IPS-18a (cell line): ENCODE results near the gene FRMPD4.
"Not testable (repeated sequence)": the region's sequence is repeated elsewhere in the genome, so short reads cannot be mapped to it uniquely, and the experiment has no call there.

Experiments used
- H3K27ac ChIP-seq: one replicate; pipeline ENCODE4 v1.5.1; 2013; ENCODE audit warnings: low read length
- H3K27me3 ChIP-seq: one replicate; pipeline ENCODE4 v1.6.1; 2013; ENCODE audit warnings: mild to moderate bottlenecking, low read length; ENCODE audit not compliant: control insufficient read depth, insufficient read depth
- H3K36me3 ChIP-seq: one replicate; pipeline ENCODE4 v1.6.1; 2013; ENCODE audit warnings: low read depth, low read length; ENCODE audit not compliant: control insufficient read depth
- H3K4me1 ChIP-seq: one replicate; pipeline ENCODE4 v1.6.1; 2013; ENCODE audit warnings: low read depth, low read length; ENCODE audit not compliant: control insufficient read depth
- H3K4me3 ChIP-seq: one replicate; pipeline ENCODE4 v1.5.1; 2013; ENCODE audit warnings: low read length
- H3K9ac ChIP-seq: one replicate; pipeline ENCODE4 v1.6.1; 2013; ENCODE audit warnings: mild to moderate bottlenecking, low read length, moderate library complexity
- H3K9me3 ChIP-seq: one replicate; pipeline ENCODE4 v1.6.1; 2013; ENCODE audit warnings: low read depth, low read length; ENCODE audit not compliant: control insufficient read depth

FRMPD4 gene

DNA sequence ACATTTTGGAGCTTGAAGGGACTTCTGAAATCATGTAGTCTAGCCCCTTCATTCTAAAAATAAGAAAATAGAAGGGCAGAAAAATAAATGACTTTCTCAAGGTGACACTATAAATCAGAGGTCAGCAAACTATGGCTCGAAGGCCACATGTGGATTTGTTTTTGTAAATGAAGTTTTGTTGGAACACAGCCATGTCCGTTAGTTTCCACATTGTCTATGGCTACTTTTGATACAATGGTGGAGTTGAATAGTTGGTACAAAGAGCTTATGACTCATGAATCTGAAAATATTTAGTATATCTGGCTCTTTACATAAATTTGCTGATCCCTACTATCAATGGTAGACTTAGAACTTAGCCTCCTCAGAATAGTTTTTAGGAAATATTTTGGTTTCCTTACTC lies 350.5 kb downstream of the FRMPD4 start:
- Histone ChIP-seq H3K9me3 (no peaks in the 10 kb centered on the region), H3K4me1 (no peaks in the 10 kb centered on the region), H3K27ac (no peak overlapping the region), H3K36me3 (no peaks in the 10 kb centered on the region), H3K4me3 (no peak overlapping the region), H3K9ac (no peak overlapping the region), H3K27me3 (no peaks in the 10 kb centered on the region)

DNA sequence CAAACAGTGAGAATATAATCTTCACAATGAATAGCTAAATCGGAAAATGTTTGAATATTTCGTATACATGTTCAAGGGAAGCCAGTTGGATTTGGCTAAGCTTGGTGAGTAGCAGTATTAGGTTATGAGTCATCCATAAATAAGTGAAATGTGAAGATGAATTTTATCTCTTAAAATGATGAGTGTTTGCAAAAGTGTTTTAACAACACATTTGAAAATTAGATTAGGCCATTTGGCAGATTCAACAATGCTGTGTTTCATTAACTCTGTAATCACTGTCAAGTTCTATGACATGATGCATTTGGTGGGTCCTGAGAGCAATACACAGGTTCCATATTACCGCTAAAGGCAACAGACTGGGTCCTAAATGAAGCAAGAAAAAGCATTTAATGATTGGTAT lies 351.1 kb downstream of the FRMPD4 start:
- no peak overlapping the region for H3K4me3 ChIP-seq
- H3K4me1 ChIP-seq = no peaks in the 10 kb centered on the region
- H3K9ac ChIP-seq = no peak overlapping the region
- no peak overlapping the region for H3K27ac ChIP-seq
- no peaks in the 10 kb centered on the region for H3K36me3 ChIP-seq
- H3K9me3 ChIP-seq = no peaks in the 10 kb centered on the region
- H3K27me3 ChIP-seq = no peaks in the 10 kb centered on the region

DNA sequence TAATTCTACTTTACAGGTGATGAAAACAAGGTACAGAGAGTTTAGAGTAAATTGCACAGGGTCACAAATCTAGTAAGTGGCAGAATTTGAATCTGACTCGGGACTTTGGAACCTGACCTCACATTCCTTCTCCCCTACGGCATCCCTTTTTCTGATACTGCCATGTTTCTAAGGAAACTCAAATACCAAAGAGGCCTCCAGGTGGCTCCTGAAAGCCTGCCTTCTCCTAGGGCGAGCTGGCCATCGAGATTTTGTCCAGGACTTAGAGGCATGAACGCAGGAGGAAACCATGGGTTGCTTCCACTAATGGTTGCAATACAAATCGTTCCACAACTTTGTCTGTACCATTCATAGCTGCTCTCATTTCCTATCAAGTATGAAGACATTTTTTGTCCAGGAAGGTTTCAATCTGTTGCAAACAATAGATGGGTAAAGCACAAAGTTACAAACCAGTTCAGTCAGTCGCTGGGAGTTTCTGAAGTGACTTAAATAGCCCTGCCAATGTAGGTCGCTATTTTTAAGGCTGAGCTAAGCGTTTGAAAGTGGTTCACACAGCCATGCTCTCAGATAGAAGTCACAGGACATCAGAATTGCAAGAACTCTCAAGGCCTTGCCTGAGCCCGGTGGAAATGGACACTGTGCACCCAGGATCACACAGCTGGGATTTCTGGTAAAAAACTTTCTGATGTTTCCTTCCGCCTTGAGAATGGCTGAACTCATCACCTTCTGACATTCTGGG lies 356.3 kb downstream of the FRMPD4 start:
- no peaks in the 10 kb centered on the region for H3K4me1 ChIP-seq
- no peaks in the 10 kb centered on the region for H3K36me3 ChIP-seq
- no peak overlapping the region for H3K9ac ChIP-seq
- no peaks in the 10 kb centered on the region for H3K27me3 ChIP-seq
- no peak overlapping the region for H3K27ac ChIP-seq
- no peaks in the 10 kb centered on the region for H3K9me3 ChIP-seq
- no peak overlapping the region for H3K4me3 ChIP-seq

DNA sequence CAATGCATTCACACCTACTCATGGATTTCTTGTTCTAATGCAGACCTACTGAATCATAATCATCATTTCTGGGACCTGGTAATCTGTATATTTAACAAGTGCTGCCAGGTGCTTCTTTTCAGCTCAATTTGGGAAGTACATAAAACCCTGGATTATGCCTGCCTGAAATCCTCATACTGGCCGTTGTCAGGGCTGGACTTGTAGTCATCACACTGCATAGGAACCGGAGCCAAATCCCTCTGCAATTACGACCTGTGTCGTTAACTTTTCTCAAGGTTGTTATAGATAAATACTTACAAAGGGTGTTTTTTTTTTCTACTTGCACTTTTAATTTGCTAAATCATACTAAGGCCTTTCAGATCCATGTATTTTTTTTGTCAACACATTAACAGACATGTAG lies 358.1 kb downstream of the FRMPD4 start:
- Histone ChIP-seq H3K4me1 (no peaks in the 10 kb centered on the region), H3K9ac (no peak overlapping the region), H3K27ac (no peak overlapping the region), H3K9me3 (no peaks in the 10 kb centered on the region), H3K27me3 (no peaks in the 10 kb centered on the region), H3K4me3 (no peak overlapping the region), H3K36me3 (no peaks in the 10 kb centered on the region)

DNA sequence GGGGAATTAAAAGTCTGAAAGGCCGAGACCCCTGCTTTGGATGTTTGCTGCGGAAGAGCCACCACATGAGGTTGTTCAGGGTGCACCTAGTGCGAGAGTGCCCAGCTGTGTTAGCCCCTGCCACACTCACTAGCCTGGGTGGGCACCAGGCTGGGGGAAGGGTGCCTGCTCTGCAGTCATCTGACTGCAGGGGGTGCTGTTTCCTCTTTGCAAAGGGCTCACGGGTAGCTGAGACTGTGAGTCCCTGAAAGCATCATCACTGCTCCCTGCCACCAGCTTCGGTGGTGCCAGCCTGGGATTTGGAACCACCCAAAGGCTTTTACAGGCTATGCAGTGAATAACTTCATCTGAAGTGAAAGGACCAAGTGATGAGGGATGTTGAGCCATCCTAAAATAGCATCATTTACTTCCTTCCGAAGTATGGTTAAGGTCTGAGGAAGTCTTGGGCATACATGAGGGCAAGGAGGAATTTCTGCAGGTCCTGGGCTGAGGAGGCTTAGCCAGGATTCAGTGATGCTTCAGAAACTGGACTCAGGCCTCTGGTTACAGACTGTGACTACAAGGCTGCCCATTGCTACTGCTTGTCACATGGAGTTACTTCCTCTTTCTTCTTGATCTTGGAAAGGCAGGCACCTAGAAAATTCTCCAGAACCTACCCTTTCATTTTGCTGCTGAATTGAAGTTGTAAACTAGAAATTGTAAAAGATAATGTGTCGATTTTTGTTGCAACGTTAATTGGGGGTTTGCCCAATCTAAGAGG lies 359.7 kb downstream of the FRMPD4 start:
- no peaks in the 10 kb centered on the region for H3K9me3 ChIP-seq
- no peak overlapping the region for H3K9ac ChIP-seq
- H3K4me1 ChIP-seq = no peaks in the 10 kb centered on the region
- H3K27ac ChIP-seq = no peak overlapping the region
- no peaks in the 10 kb centered on the region for H3K36me3 ChIP-seq
- H3K4me3 ChIP-seq = no peak overlapping the region
- H3K27me3 ChIP-seq = no peaks in the 10 kb centered on the region

DNA sequence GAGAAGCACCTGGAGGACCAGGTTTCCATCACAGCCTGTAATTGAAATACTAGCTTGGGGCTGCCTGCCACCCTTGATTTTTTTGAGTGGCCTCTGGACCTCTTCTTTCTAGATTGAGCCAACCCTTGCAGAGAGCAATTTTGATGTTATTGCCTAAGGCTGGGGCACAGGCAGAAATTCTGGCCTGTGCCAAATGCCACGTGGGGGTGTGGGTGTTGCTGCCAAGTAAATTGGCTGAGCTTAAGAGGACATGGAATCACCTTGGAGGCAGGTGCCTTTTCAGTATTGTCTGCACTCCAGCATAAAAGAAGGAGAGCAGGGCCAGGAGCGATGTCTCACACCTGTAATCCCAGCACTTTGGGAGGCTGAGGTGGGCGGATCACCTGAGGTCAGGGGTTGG lies 366.9 kb downstream of the FRMPD4 start:
- H3K27me3 ChIP-seq = no peaks in the 10 kb centered on the region
- no peaks in the 10 kb centered on the region for H3K4me1 ChIP-seq
- H3K9me3 ChIP-seq = no peaks in the 10 kb centered on the region
- no peaks in the 10 kb centered on the region for H3K36me3 ChIP-seq
- no peak overlapping the region for H3K27ac ChIP-seq
- no peak overlapping the region for H3K4me3 ChIP-seq
- H3K9ac ChIP-seq = no peak overlapping the region

DNA sequence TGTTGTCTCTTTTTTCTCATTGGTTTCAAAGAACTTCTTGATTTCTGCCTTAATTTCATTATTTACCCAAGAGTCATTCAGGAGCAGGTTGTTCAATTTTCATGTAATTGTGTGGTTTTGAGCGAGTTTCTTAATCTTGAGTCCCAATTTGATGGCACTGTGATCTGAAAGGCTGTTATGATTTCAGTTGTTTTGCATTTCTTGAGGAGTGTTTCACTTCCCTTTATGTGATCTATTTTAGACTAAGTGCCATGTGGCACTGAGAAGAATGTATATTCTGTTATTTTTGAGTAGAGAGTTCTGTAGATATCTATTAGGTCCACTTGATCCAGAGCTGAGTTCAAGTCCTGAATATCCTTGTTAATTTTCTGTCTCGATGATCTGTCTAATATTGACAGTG lies 377.1 kb downstream of the FRMPD4 start:
- not testable (repeated sequence) for H3K27ac ChIP-seq, H3K4me1 ChIP-seq, H3K27me3 ChIP-seq, H3K9ac ChIP-seq, H3K9me3 ChIP-seq, H3K36me3 ChIP-seq, H3K4me3 ChIP-seq

DNA sequence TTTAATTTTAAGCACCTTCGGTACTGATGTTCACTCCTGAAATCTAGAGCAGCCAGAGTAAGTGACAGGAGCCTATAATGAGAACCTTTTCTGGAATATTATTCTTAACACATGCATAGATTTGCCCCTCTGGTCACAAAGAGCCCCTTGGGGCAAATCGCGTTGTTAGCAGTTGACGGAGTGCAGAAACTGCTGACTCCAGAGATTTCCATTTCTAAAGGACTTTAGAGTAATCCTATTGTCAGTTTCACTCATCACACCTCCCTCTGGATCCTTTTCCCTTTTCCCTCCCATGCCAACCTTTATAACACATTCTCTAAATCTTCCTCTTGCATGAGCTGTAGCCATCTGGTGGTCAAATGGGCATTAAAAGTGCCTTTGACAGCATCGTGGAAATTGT lies 388.0 kb downstream of the FRMPD4 start:
- no peaks in the 10 kb centered on the region for H3K27me3 ChIP-seq
- no peaks in the 10 kb centered on the region for H3K36me3 ChIP-seq
- peaks cover 16% of the 10 kb centered on the region for H3K4me1 ChIP-seq
- no peak overlapping the region for H3K4me3 ChIP-seq
- H3K27ac ChIP-seq = no peak overlapping the region
- no peaks in the 10 kb centered on the region for H3K9me3 ChIP-seq
- H3K9ac ChIP-seq = no peak overlapping the region

DNA sequence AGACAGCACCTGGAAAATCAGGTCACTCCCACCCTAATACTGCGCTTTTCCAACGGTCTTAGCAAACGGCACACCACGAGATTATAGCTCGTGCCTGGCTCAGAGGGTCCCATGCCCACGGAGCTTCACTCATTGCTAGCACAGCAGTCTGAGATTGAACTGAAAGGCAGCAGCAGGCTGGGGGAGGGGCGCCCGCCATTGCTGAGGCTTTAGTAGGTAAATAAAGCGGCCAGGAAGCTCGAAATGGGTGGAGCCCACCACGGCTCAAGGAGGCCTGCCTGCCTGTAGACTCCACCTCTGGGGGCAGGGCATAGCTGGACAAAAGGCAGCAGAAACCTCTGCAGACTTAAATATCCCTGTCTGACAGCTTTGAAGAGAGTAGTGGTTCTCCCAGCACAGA lies 399.8 kb downstream of the FRMPD4 start:
- H3K27me3 ChIP-seq, H3K27ac ChIP-seq, H3K9me3 ChIP-seq, H3K9ac ChIP-seq, H3K4me3 ChIP-seq, H3K4me1 ChIP-seq, H3K36me3 ChIP-seq: not testable (repeated sequence)

DNA sequence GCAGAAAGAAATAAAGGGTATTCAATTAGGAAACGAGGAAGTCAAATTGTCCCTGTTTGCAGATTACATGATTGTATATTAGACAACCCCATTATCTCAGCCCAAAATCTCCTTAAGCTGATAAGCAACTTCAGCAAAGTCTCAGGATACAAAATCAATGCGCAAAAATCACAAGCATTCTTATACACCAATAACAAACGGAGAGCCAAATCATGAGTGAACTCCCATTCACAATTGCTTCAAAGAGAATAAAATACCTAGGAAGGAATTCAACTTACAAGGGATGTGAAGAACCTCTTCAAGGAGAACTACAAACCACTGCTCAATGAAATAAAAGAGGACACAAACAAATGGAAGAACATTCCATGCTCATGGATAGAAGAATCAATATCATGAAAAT lies 404.0 kb downstream of the FRMPD4 start:
- H3K27me3 ChIP-seq, H3K9ac ChIP-seq, H3K9me3 ChIP-seq, H3K4me3 ChIP-seq, H3K27ac ChIP-seq, H3K4me1 ChIP-seq, H3K36me3 ChIP-seq: not testable (repeated sequence)

DNA sequence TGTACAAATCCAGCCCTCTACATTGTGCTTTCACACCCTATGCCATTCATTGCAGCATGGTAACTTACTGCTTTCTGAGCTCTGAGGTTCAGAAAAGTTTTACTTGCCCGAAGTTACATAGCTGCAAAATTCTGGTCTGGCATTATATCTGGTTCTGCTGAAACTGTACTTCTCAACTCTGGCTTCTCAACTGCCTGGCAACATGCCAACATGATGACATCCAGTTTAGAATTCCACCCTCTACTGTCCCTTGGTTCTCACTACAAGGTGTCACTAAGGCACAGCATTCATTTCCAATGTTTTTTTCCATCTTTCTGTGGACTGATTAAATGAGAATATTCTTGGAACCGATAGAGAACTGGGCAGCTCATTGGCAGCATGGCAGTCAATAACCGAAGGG lies 410.1 kb downstream of the FRMPD4 start:
- H3K4me1 ChIP-seq = no peaks in the 10 kb centered on the region
- no peaks in the 10 kb centered on the region for H3K36me3 ChIP-seq
- H3K27ac ChIP-seq = no peak overlapping the region
- H3K9ac ChIP-seq = no peak overlapping the region
- no peaks in the 10 kb centered on the region for H3K9me3 ChIP-seq
- H3K27me3 ChIP-seq = no peaks in the 10 kb centered on the region
- H3K4me3 ChIP-seq = no peak overlapping the region

DNA sequence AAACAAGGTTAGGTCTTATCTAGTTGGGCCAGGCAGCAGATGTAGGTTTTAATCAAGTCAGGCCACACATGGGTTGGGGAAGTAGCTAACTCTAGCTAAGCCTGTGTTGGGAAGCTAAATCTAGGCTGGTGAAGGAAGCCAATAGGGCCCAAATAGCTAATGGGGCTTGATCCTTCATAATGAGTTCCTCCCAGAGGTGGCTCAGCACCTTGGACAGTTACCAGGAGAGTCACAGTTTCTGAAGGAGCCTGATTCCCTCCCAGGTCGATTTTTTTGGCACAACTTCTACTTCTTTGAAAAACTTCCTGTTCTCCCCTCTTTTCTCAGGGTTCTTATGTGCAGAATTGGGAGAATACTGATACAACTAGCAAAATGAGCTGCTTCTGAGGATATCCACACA lies 410.5 kb downstream of the FRMPD4 start:
- H3K4me1 ChIP-seq = no peaks in the 10 kb centered on the region
- H3K9ac ChIP-seq = no peak overlapping the region
- no peak overlapping the region for H3K27ac ChIP-seq
- H3K4me3 ChIP-seq = no peak overlapping the region
- H3K36me3 ChIP-seq = no peaks in the 10 kb centered on the region
- H3K9me3 ChIP-seq = no peaks in the 10 kb centered on the region
- H3K27me3 ChIP-seq = no peaks in the 10 kb centered on the region
